IMR-90 (cell line): ENCODE results near the gene CC2D2B. TPM values are rescaled to one million over a fixed set of nuclear protein-coding genes. Genes with fewer than 3 reads are reported as not detected.
"Not testable (repeated sequence)": the region's sequence is repeated elsewhere in the genome, so short reads cannot be mapped to it uniquely, and the experiment has no call there.

ENCODE experiments used
- ATAC-seq: fragments of 200-7000 bp; cut with Tn5 transposase; 2 replicates; pipeline ENCODE4 v1.9.1; 2020; ENCODE audit warnings: low read depth, mild to moderate bottlenecking, moderate library complexity
- BruUV-seq: library from RNA; stranded (reverse); fragments of 400-500 nt; replicated peaks from 2 replicates; lab custom pipeline; 2021; lab: Mats Ljungman, UMichigan
- CTCF ChIA-PET: fragments of 300-600 bp; formaldehyde crosslinking; extraction: SDS; loops from one replicate; lab custom pipeline; 2021; ENCODE audit warnings: antibody characterized with exemption; lab: Yijun Ruan, JAX
- POLR2A ChIA-PET: fragments of 300-600 bp; sonication (Branson Sonifier 250); formaldehyde crosslinking; loops from one replicate; lab custom pipeline; 2022; ENCODE audit warnings: antibody characterized with exemption; ENCODE audit not compliant: unreplicated experiment; lab: Charles Lee
- DNase-seq: peaks from one replicate; pipeline ENCODE4 v3.0.0; 2013
- H2AFZ ChIP-seq: replicated peaks from 2 replicates; pipeline ENCODE3; 2013; ENCODE audit warnings: low read length, mild to moderate bottlenecking; ENCODE audit not compliant: poor library complexity
- H2AK5ac ChIP-seq: 2 replicates; pipeline ENCODE4 v1.6.1; 2013; ENCODE audit warnings: low read depth, low read length, inconsistent platforms
- H2AK9ac ChIP-seq: replicated peaks from 2 replicates; pipeline ENCODE3; 2013; ENCODE audit warnings: mild to moderate bottlenecking, low read depth, low read length, moderate library complexity; ENCODE audit not compliant: poor library complexity
- H2BK120ac ChIP-seq: 2 replicates; pipeline ENCODE4 v1.6.1; 2013; ENCODE audit warnings: low read depth, low read length, inconsistent platforms
- H2BK15ac ChIP-seq: 3 replicates; pipeline ENCODE4 v1.6.1; 2013; ENCODE audit warnings: low read depth, low read length, inconsistent platforms
- H2BK20ac ChIP-seq: 2 replicates; pipeline ENCODE4 v1.6.1; 2013; ENCODE audit warnings: low read depth, mild to moderate bottlenecking, inconsistent platforms, low read length, moderate library complexity
- H2BK5ac ChIP-seq: 2 replicates; pipeline ENCODE4 v1.6.1; 2013; ENCODE audit warnings: mild to moderate bottlenecking, low read depth, low read length, inconsistent platforms; ENCODE audit not compliant: poor library complexity, severe bottlenecking
- H3K14ac ChIP-seq: replicated peaks from 2 replicates; pipeline ENCODE4 v1.6.1; 2013; ENCODE audit warnings: low read depth, low read length, inconsistent platforms
- H3K18ac ChIP-seq: 2 replicates; pipeline ENCODE4 v1.6.1; 2013; ENCODE audit warnings: low read depth, low read length, control low read depth
- H3K23ac ChIP-seq: 2 replicates; pipeline ENCODE4 v1.6.1; 2013; ENCODE audit warnings: low read depth, low read length, inconsistent platforms
- H3K27ac ChIP-seq: 2 replicates; pipeline ENCODE4 v1.5.1; 2013; ENCODE audit warnings: mild to moderate bottlenecking, control low read depth, low read length; ENCODE audit not compliant: insufficient read depth
- H3K27me3 ChIP-seq: 2 replicates; pipeline ENCODE4 v1.6.1; 2013; ENCODE audit warnings: low read length; ENCODE audit not compliant: control insufficient read depth, insufficient read depth
- H3K36me3 ChIP-seq: 2 replicates; pipeline ENCODE4 v1.6.1; 2013; ENCODE audit warnings: low read length, mixed read lengths; ENCODE audit not compliant: control insufficient read depth, insufficient read depth
- H3K4ac ChIP-seq: 2 replicates; pipeline ENCODE4 v1.6.1; 2013; ENCODE audit warnings: low read depth, low read length, inconsistent platforms
- H3K4me1 ChIP-seq: 2 replicates; pipeline ENCODE4 v1.6.1; 2013; ENCODE audit warnings: low read length, mixed read lengths; ENCODE audit not compliant: control insufficient read depth, insufficient read depth
- H3K4me2 ChIP-seq: 2 replicates; pipeline ENCODE4 v1.6.1; 2013; ENCODE audit warnings: low read depth, mild to moderate bottlenecking, control low read depth, low read length, moderate library complexity
- H3K4me3 ChIP-seq: 2 replicates; pipeline ENCODE4 v1.5.1; 2013; ENCODE audit warnings: low read depth, mild to moderate bottlenecking, control low read depth, low read length, moderate library complexity; ENCODE audit not compliant: insufficient read depth
- H3K56ac ChIP-seq: 2 replicates; pipeline ENCODE4 v1.6.1; 2013; ENCODE audit warnings: low read length, inconsistent platforms; ENCODE audit not compliant: insufficient read depth; ENCODE audit errors: extremely low read depth
- H3K79me1 ChIP-seq, 2 experiments: 2 replicates each; pipeline ENCODE4 v1.6.1; 2013; ENCODE audit warnings: low read length in 2 of 2, inconsistent platforms in 1 of 2, low read depth in 1 of 2
- H3K9ac ChIP-seq: 2 replicates; pipeline ENCODE4 v1.6.1; 2013; ENCODE audit warnings: low read depth, low read length, control low read depth
- H3K9me1 ChIP-seq: 2 replicates; pipeline ENCODE4 v1.6.1; 2013; ENCODE audit warnings: low read length, inconsistent platforms; ENCODE audit not compliant: insufficient read depth
- H3K9me3 ChIP-seq: 2 replicates; pipeline ENCODE4 v1.6.1; 2013; ENCODE audit warnings: low read length; ENCODE audit not compliant: control insufficient read depth, insufficient read depth
- H4K20me1 ChIP-seq: 2 replicates; pipeline ENCODE4 v1.6.1; 2013; ENCODE audit warnings: low read length, inconsistent platforms; ENCODE audit not compliant: insufficient read depth
- H4K5ac ChIP-seq: 2 replicates; pipeline ENCODE4 v1.6.1; 2013; ENCODE audit warnings: mild to moderate bottlenecking, low read depth, low read length, control low read depth
- H4K8ac ChIP-seq, 2 experiments: 2 replicates each; pipeline ENCODE4 v1.6.1; 2013; ENCODE audit warnings: low read depth in 2 of 2, low read length in 2 of 2, control low read depth in 1 of 2, inconsistent platforms in 1 of 2
- H4K91ac ChIP-seq: 2 replicates; pipeline ENCODE4 v1.6.1; 2013; ENCODE audit warnings: low read depth, low read length, inconsistent platforms; ENCODE audit not compliant: insufficient read depth
- dilution Hi-C: fragments of 300-500 bp; cut with HindIII; formaldehyde crosslinking; loops from one replicate; pipeline ENCODE4 v1.14.3; 2018; ENCODE audit warnings: low sequenced_read_pairs; ENCODE audit not compliant: unreplicated experiment
- in situ Hi-C: fragments of 300-500 bp; cut with MboI; formaldehyde crosslinking; loops from 3 replicates; pipeline ENCODE4 v1.14.3; 2019; ENCODE audit warnings: low sequenced_read_pairs, inconsistent platforms, mixed read lengths
- intact Hi-C: fragments of 100-400 bp; cut with micrococcal nuclease; formaldehyde crosslinking; loops from 2 replicates; pipeline ENCODE4 v1.10.0; 2022
- polyA plus RNA-seq, 3 experiments: library from polyadenylated mRNA; depleted of rRNA; stranded (reverse); fragments of >200 nt; gene quantifications; 2 replicates each; pipeline ENCODE4 v1.2.3, GENCODE V29; 2012; ENCODE audit warnings: low replicate concordance in 1 of 3
- total RNA-seq: library from RNA; depleted of rRNA; stranded (reverse); fragments of >200 nt; gene quantifications from 2 replicates; pipeline ENCODE4 v1.2.3, GENCODE V29; 2012

Gene CC2D2B
- total and polyA plus RNA-seq, 2 of the 4 experiments (the other 2 are of a cell fraction) = not detected

GRCh38 chr10:95874783-95875182, 33.0 kb upstream of the CC2D2B start:
- H3K4me3 ChIP-seq, dilution Hi-C loops, H3K4me1 ChIP-seq, H4K91ac ChIP-seq, H3K27me3 ChIP-seq, H3K9ac ChIP-seq, DNase-seq, H3K56ac ChIP-seq, H3K27ac ChIP-seq, H3K18ac ChIP-seq, BruUV-seq, H3K36me3 ChIP-seq, H4K8ac ChIP-seq, H2AFZ ChIP-seq, H3K14ac ChIP-seq, POLR2A ChIA-PET, H2BK15ac ChIP-seq, H3K79me1 ChIP-seq, H2AK9ac ChIP-seq, H4K20me1 ChIP-seq, H2BK5ac ChIP-seq, ATAC-seq, intact Hi-C loops, H3K23ac ChIP-seq, H3K4ac ChIP-seq, H2BK20ac ChIP-seq, H2BK120ac ChIP-seq, H4K5ac ChIP-seq, CTCF ChIA-PET, H2AK5ac ChIP-seq, H3K9me1 ChIP-seq, in situ Hi-C loops, H3K4me2 ChIP-seq, H3K9me3 ChIP-seq: not testable (repeated sequence)
